Osteoblast (primary cell): ENCODE data around the gene NEGR1. TPM values are rescaled to one million over a fixed set of nuclear protein-coding genes. Genes with fewer than 3 reads are reported as not detected.

Experiments used
- DNase-seq: peaks from one replicate; pipeline ENCODE4 v3.0.0; 2011; ENCODE audit warnings: low spot score, mixed read lengths; ENCODE audit not compliant: insufficient read length; ENCODE audit errors: missing footprints
- H2AFZ ChIP-seq: 2 replicates; pipeline ENCODE4 v1.6.0; 2011; ENCODE audit warnings: mild to moderate bottlenecking, low read length
- H3K27ac ChIP-seq: 2 replicates; pipeline ENCODE4 v1.5.1; 2011; ENCODE audit warnings: mild to moderate bottlenecking, low read depth, low read length, moderate library complexity
- H3K27me3 ChIP-seq: 2 replicates; pipeline ENCODE4 v1.6.0; 2012; ENCODE audit warnings: mild to moderate bottlenecking, control low read depth, inconsistent platforms, low read length, moderate library complexity; ENCODE audit not compliant: insufficient read depth
- H3K36me3 ChIP-seq: 2 replicates; pipeline ENCODE4 v1.5.1; 2011; ENCODE audit warnings: mild to moderate bottlenecking, low read length, control low read depth, moderate library complexity; ENCODE audit not compliant: insufficient read depth
- H3K4me1 ChIP-seq: 2 replicates; pipeline ENCODE4 v1.5.1; 2011; ENCODE audit warnings: mild to moderate bottlenecking, low read length, control low read depth, moderate library complexity; ENCODE audit not compliant: insufficient read depth
- H3K4me2 ChIP-seq: 2 replicates; pipeline ENCODE4 v1.6.0; 2011; ENCODE audit warnings: mild to moderate bottlenecking, low read length; ENCODE audit not compliant: insufficient read depth
- H3K4me3 ChIP-seq: fragments of 200-600 bp; sonication (generic); 3 replicates; pipeline ENCODE4 v1.5.1; 2012; ENCODE audit warnings: mild to moderate bottlenecking, low read length, inconsistent platforms; ENCODE audit not compliant: insufficient read depth
- H3K79me2 ChIP-seq: 2 replicates; pipeline ENCODE4 v1.6.0; 2012; ENCODE audit warnings: mild to moderate bottlenecking, low read length, control low read depth, inconsistent platforms; ENCODE audit not compliant: insufficient read depth
- H3K9me3 ChIP-seq: 2 replicates; pipeline ENCODE4 v1.5.1; 2011; ENCODE audit warnings: low read depth, low read length, control low read depth
- H4K20me1 ChIP-seq: 2 replicates; pipeline ENCODE4 v1.6.0; 2012; ENCODE audit warnings: mild to moderate bottlenecking, low read length, control low read depth; ENCODE audit not compliant: insufficient read depth
- CTCF ChIP-seq: IDR thresholded peaks from 2 replicates; pipeline ENCODE4 v1.5.1; 2011; ENCODE audit warnings: mild to moderate bottlenecking, low read depth, low read length, moderate library complexity; ENCODE audit errors: extremely low read depth
- total RNA-seq: library from RNA; depleted of rRNA; stranded (reverse); fragments of >200 nt; gene quantifications from 2 replicates; pipeline ENCODE4 v1.2.3, GENCODE V29; 2012

NEGR1 gene
- total RNA-seq, 1 donor = 18.1 TPM

GRCh38 chr1:71557138-71557537 is 725.2 kb downstream of the NEGR1 start:
- no peak for TF ChIP-seq CTCF
- H3K36me3 ChIP-seq = no peaks in the 10 kb centered on the region

DNA sequence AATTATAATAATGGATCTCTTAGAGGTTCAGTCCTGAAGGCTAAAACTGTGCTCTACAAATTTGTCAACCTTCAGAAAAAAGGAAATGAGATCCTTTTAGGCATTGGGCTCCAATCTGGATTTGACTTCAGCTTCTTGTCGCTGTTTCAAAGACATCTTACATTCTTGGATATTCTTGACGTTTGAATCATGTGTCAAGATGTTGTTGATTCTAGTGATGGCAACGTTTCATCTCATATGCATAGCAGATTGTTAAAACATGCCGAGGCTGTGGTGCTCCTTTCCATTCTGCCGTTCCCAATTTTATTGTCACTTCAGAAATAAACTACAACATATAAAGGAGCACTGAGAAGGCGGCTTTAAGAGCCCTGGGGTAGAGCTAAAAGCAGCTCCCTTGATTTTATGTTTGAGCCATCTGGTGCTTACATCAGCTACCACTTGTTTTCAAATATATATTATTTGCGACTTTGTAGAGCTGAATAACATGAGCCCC is 733.9 kb downstream of the NEGR1 start:
- Histone ChIP-seq H4K20me1 (no peaks in the 10 kb centered on the region), H2AFZ (no peak overlapping the region), H3K4me2 (no peak overlapping the region), H3K79me2 (no peaks in the 10 kb centered on the region), H3K27me3 (no peaks in the 10 kb centered on the region), H3K9me3 (no peaks in the 10 kb centered on the region), H3K36me3 (no peaks in the 10 kb centered on the region), H3K4me3 (no peak overlapping the region), H3K4me1 (no peaks in the 10 kb centered on the region), H3K27ac (no peak overlapping the region)
- TF ChIP-seq CTCF = no peak
- DNase-seq = no peak

More at GRCh38 chr1:71557138-71557537, 725.2 kb downstream of the NEGR1 start:
- Histone ChIP-seq H2AFZ (no peak overlapping the region), H3K4me1 (peaks cover 13% of the 10 kb centered on the region), H3K79me2 (no peaks in the 10 kb centered on the region), H3K27ac (no peak overlapping the region), H3K4me3 (no peak overlapping the region), H3K4me2 (no peak overlapping the region), H3K9me3 (no peaks in the 10 kb centered on the region), H4K20me1 (no peaks in the 10 kb centered on the region), H3K27me3 (no peaks in the 10 kb centered on the region)
- no peak for DNase-seq

- H3K27me3 ChIP-seq = no peaks in the 10 kb centered on the region
- no peak for TF ChIP-seq CTCF
- no peaks in the 10 kb centered on the region for H4K20me1 ChIP-seq
- no peaks in the 10 kb centered on the region for H3K36me3 ChIP-seq
- no peaks in the 10 kb centered on the region for H3K9me3 ChIP-seq
- H3K4me1 ChIP-seq = no peaks in the 10 kb centered on the region
- H3K79me2 ChIP-seq = no peaks in the 10 kb centered on the region
- no peak overlapping the region for H2AFZ ChIP-seq
- no peak overlapping the region for H3K4me3 ChIP-seq
- DNase-seq = no peak
- no peak overlapping the region for H3K4me2 ChIP-seq
- H3K27ac ChIP-seq = no peak overlapping the region
Observed at GRCh38 chr1:71542155-71542554, 740.2 kb downstream of the NEGR1 start.

DNA sequence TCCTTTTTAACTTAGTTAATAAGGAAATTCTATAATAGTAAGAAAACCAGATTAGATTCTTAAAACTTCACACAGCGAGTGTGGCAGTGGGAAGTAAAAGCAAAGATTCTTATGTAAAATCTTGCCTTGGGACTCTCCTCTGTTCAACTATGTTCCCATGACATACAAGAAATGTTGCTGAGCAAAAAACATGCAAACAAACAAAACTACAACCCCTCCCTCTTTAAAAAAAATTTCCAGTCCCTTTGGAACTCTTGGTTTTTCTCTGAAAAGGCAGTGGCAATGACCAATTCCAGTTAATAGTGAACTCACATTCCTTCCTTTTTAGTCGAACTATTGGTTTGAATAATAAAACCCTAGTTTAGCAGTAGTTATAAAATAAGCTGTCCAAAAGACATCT is 748.4 kb downstream of the NEGR1 start:
- no peak for DNase-seq
- H3K27me3 ChIP-seq = no peaks in the 10 kb centered on the region
- H4K20me1 ChIP-seq = no peaks in the 10 kb centered on the region
- no peaks in the 10 kb centered on the region for H3K36me3 ChIP-seq
- H3K4me3 ChIP-seq = no peak overlapping the region
- no peak for TF ChIP-seq CTCF
- no peaks in the 10 kb centered on the region for H3K4me1 ChIP-seq
- H3K79me2 ChIP-seq = no peaks in the 10 kb centered on the region
- H2AFZ ChIP-seq = no peak overlapping the region
- H3K4me2 ChIP-seq = no peak overlapping the region
- no peak overlapping the region for H3K27ac ChIP-seq
- no peaks in the 10 kb centered on the region for H3K9me3 ChIP-seq
